IPS-15b (cell line): Measurements from ENCODE around the gene SNX15.
"Not testable (repeated sequence)": the region's sequence is repeated elsewhere in the genome, so short reads cannot be mapped to it uniquely, and the experiment has no call there.

Source experiments
- H3K27me3 ChIP-seq: one replicate; pipeline ENCODE4 v1.6.1; 2013; ENCODE audit warnings: low read length; ENCODE audit not compliant: control insufficient read depth, insufficient read depth
- H3K36me3 ChIP-seq: one replicate; pipeline ENCODE4 v1.6.1; 2013; ENCODE audit warnings: low read length; ENCODE audit not compliant: control insufficient read depth, insufficient read depth
- H3K4me1 ChIP-seq: one replicate; pipeline ENCODE4 v1.6.1; 2013; ENCODE audit warnings: mild to moderate bottlenecking, low read length; ENCODE audit not compliant: control insufficient read depth, insufficient read depth
- H3K4me3 ChIP-seq: one replicate; pipeline ENCODE4 v1.5.1; 2013; ENCODE audit warnings: low read depth, low read length
- H3K9ac ChIP-seq: one replicate; pipeline ENCODE4 v1.6.1; 2013; ENCODE audit warnings: low read depth, mild to moderate bottlenecking, low read length
- H3K9me3 ChIP-seq: one replicate; pipeline ENCODE4 v1.6.1; 2013; ENCODE audit warnings: mild to moderate bottlenecking, low read length; ENCODE audit not compliant: control insufficient read depth, insufficient read depth

The SNX15 gene

GRCh38 chr11:64999478-64999877 is 27.8 kb upstream of the SNX15 start:
- Histone ChIP-seq H3K27me3 (no peaks in the 10 kb centered on the region), H3K4me1 (no peaks in the 10 kb centered on the region), H3K36me3 (no peaks in the 10 kb centered on the region), H3K9me3 (no peaks in the 10 kb centered on the region), H3K4me3 (no peak overlapping the region), H3K9ac (no peak overlapping the region)

DNA sequence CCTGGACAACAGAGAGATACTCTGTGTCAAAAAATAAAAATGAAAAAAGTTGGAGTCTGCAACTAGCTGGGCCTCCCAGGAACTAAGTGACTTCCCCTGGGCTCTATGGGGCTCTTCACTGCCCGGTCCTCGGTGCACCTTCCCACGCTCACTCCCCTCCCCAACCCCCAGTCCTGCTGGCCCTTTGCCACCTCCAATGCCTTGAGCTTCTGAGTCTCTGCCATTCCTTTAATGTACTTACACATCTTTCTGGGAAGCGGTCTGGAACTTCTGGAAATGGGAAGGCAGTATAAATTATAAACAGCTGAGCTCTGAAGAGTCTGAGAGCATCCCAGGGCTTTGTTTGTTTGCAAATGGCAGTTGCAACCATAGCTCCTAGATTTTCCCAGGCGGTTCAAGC is 24.5 kb upstream of the SNX15 start:
- Histone ChIP-seq H3K36me3 (no peaks in the 10 kb centered on the region), H3K4me1 (no peaks in the 10 kb centered on the region), H3K9ac (no peak overlapping the region), H3K27me3 (no peaks in the 10 kb centered on the region), H3K4me3 (no peak overlapping the region), H3K9me3 (no peaks in the 10 kb centered on the region)

GRCh38 chr11:65003282-65003681 is 24.0 kb upstream of the SNX15 start:
- Histone ChIP-seq H3K9ac (no peak overlapping the region), H3K4me3 (no peak overlapping the region), H3K36me3 (no peaks in the 10 kb centered on the region), H3K9me3 (no peaks in the 10 kb centered on the region), H3K4me1 (no peaks in the 10 kb centered on the region), H3K27me3 (no peaks in the 10 kb centered on the region)

GRCh38 chr11:65003968-65004367 is 23.3 kb upstream of the SNX15 start:
- H3K4me1 ChIP-seq, H3K36me3 ChIP-seq, H3K27me3 ChIP-seq, H3K4me3 ChIP-seq, H3K9ac ChIP-seq, H3K9me3 ChIP-seq: not testable (repeated sequence)

DNA sequence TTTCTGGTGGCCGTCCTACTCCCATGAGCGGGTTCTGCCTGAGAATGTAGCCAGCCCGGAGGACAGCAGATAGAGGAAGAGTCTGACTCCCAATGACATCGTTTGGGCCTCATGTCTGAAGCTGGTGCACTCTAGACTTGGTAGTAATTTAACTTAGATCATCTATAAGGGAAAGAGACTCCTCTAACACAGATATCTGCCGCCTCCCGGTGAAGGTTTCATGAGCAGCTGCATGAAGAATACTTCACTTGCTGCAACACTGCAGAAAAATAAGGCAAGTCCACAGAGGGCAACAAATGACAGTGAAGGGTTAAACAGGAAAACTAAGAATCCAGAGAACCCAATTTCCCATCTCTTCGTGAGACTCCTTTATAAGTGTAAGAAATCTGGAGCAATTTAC is 19.2 kb upstream of the SNX15 start:
- H3K4me3 ChIP-seq: no peak overlapping the region
- H3K9me3 ChIP-seq: no peaks in the 10 kb centered on the region
- no peaks in the 10 kb centered on the region for H3K27me3 ChIP-seq
- H3K4me1 ChIP-seq: no peaks in the 10 kb centered on the region
- no peaks in the 10 kb centered on the region for H3K36me3 ChIP-seq
- H3K9ac ChIP-seq: no peak overlapping the region

DNA sequence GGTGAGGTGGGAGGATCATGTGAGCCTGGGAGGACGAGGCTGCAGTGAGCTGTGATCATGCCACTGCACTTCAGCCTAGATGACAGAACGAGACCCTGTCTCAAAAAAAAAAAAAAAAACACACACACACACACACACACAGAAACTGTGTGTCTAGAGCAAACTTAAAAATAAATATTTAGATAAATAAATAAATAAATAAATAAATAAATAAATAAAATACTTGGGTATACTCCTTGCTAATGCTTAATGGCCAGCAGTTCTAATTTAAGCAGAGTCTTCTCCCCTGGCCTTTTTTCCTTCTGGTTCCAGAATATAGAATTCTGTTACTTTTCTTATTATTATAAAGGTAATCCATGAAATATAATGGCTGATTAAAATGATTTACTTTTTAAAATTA is 18.4 kb upstream of the SNX15 start:
- no peaks in the 10 kb centered on the region for H3K36me3 ChIP-seq
- H3K4me3 ChIP-seq: no peak overlapping the region
- no peaks in the 10 kb centered on the region for H3K27me3 ChIP-seq
- H3K9me3 ChIP-seq: no peaks in the 10 kb centered on the region
- H3K4me1 ChIP-seq: peaks cover 3% of the 10 kb centered on the region
- H3K9ac ChIP-seq: no peak overlapping the region

- Histone ChIP-seq H3K27me3 (no peaks in the 10 kb centered on the region), H3K36me3 (peaks cover under 1% of the 10 kb centered on the region), H3K9ac (peak overlapping the region; percentile 92), H3K4me3 (peak overlapping the region; percentile 84), H3K9me3 (no peaks in the 10 kb centered on the region), H3K4me1 (peaks cover 3% of the 10 kb centered on the region)
Measured at GRCh38 chr11:65013130-65013887, 13.9 kb upstream of the SNX15 start.

DNA sequence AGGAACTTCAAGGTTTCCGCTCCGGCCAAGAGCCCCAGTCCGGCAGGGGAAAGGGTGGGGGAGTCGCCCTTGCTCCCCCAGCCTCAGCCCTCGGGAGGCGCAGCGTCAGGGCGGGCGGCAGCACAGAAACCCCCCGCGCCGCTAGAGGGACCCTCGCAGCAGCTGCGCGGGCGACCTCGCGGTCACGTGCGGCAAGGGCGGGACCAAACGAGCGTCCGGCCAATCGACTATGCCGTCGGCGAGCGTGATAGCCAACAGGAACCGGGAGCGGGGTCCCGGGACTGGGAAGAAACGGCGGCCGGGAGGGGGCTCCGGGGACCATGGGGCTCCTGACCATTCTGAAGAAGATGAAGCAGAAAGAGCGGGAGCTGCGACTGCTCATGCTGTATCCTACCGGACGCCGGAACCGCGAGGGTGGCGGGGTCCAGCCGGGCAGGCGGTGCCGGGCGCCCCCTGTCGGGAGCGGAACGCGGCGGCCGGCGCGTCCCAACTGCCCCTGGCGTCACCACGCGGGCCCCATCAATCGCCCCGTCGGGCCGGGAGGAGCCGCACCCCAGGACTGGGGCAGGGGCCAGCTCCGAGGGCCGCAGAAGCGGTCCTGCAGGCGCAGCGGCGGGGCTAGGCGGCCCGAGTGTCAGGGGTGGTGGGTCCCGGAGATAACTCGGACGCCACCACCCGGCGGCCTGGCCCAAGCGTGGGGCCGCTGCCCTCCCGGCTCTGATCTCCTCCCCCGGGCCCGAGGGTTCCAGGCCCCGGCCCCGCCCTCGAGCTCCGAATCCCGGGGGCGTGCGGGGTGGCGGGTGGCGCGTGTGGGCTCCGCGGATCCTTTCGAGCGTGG is 13.1 kb upstream of the SNX15 start, which contains the start of gene ARL2:
TSS of gene ARL2 (plus strand) at position 273 of the 838 bp plus-strand sequence. CDS start at position 321, 48 bp downstream.
- H3K9ac ChIP-seq: peak within 1 kb of the TSS; percentile 92

GRCh38 chr11:65014726-65015227 is 12.5 kb upstream of the SNX15 start:
- peak overlapping the region; percentile 60 for H3K9ac ChIP-seq

More for the DNA sequence above, 13.1 kb upstream of the SNX15 start, which contains the start of gene ARL2:
- peaks cover 3% of the 10 kb centered on the region for H3K4me1 ChIP-seq
- peaks cover 5% of the 10 kb centered on the region for H3K36me3 ChIP-seq
- H3K27me3 ChIP-seq: no peaks in the 10 kb centered on the region
- H3K4me3 ChIP-seq: peak within 1 kb of the TSS; percentile 84
- no peaks in the 10 kb centered on the region for H3K9me3 ChIP-seq

DNA sequence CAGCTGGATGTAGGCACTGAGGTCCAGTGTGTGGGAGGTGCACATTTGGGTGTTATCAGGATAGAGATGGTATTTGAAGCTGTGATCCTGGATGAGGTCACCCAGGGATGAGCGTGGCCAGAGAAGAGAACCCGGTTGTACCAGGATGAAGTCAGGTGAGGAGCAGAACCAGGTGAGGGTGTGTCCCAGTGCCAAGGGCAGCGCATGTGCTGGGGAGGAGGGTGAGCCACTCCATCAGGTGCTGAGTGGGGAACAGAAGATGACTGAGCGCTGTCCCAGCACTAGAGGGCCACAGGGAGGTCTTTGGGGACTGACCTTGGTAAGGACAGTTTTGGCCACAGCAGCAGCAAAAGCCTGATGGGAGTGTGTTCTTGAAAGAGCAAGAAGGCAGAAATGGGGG is 10.5 kb upstream of the SNX15 start:
- Histone ChIP-seq H3K4me1 (peaks cover 3% of the 10 kb centered on the region), H3K4me3 (no peak overlapping the region), H3K36me3 (peaks cover 10% of the 10 kb centered on the region), H3K9ac (no peak overlapping the region), H3K9me3 (no peaks in the 10 kb centered on the region), H3K27me3 (no peaks in the 10 kb centered on the region)

More at GRCh38 chr11:65014726-65015227, 12.5 kb upstream of the SNX15 start:
- Histone ChIP-seq H3K9me3 (no peaks in the 10 kb centered on the region), H3K4me3 (peak overlapping the region; percentile 84), H3K27me3 (no peaks in the 10 kb centered on the region), H3K4me1 (peaks cover 3% of the 10 kb centered on the region), H3K36me3 (peaks cover 8% of the 10 kb centered on the region)

GRCh38 chr11:65017937-65018336 is 9.3 kb upstream of the SNX15 start:
- no peaks in the 10 kb centered on the region for H3K27me3 ChIP-seq
- no peak overlapping the region for H3K4me3 ChIP-seq
- H3K4me1 ChIP-seq: peaks cover 3% of the 10 kb centered on the region
- peaks cover 10% of the 10 kb centered on the region for H3K36me3 ChIP-seq
- H3K9me3 ChIP-seq: no peaks in the 10 kb centered on the region
- H3K9ac ChIP-seq: no peak overlapping the region
